SU-DHL-6 (cell line): ENCODE measurements around the gene MXI1.

Experiments
- H2AFZ ChIP-seq: fragments of 200-600 bp; sonication (generic); 2 replicates; pipeline ENCODE4 v1.6.1; 2014; ENCODE audit warnings: low read depth, mild to moderate bottlenecking, moderate library complexity, mixed read lengths, antibody characterized with exemption, low read length; ENCODE audit not compliant: severe bottlenecking
- H3F3A ChIP-seq: fragments of 200-600 bp; shearing (Covaris generic); 2 replicates; pipeline ENCODE4 v1.6.0; 2016; ENCODE audit warnings: antibody characterized with exemption, mild to moderate bottlenecking; ENCODE audit not compliant: insufficient read depth
- H3K27ac ChIP-seq: fragments of 200-600 bp; sonication (generic); 2 replicates; pipeline ENCODE4 v1.5.1; 2016; ENCODE audit warnings: low read depth, mild to moderate bottlenecking, low read length, moderate library complexity, mixed read lengths
- H3K27me3 ChIP-seq: fragments of 200-600 bp; sonication (generic), shearing (Covaris generic); 2 replicates; pipeline ENCODE4 v1.6.0; 2014; ENCODE audit warnings: mild to moderate bottlenecking, low read length
- H3K36me3 ChIP-seq: fragments of 200-600 bp; sonication (generic); 2 replicates; pipeline ENCODE4 v1.6.1; 2014; ENCODE audit warnings: mild to moderate bottlenecking, low read length, mixed read lengths
- H3K4me2 ChIP-seq: fragments of 300-600, 200-600 bp; shearing (Covaris generic), sonication (generic); 2 replicates; pipeline ENCODE4 v1.6.0; 2014; ENCODE audit warnings: low read length, low read depth, mild to moderate bottlenecking; ENCODE audit not compliant: poor library complexity, severe bottlenecking
- H3K4me3 ChIP-seq: fragments of 200-600 bp; sonication (generic); 2 replicates; pipeline ENCODE4 v1.5.1; 2014; ENCODE audit warnings: antibody characterized with exemption, low read length, mild to moderate bottlenecking, mixed read lengths; ENCODE audit not compliant: insufficient read depth, poor library complexity, severe bottlenecking
- H3K79me2 ChIP-seq: fragments of 200-600 bp; sonication (generic); 2 replicates; pipeline ENCODE4 v1.6.1; 2014; ENCODE audit warnings: mild to moderate bottlenecking, low read length, moderate library complexity; ENCODE audit not compliant: insufficient read depth
- H3K9ac ChIP-seq: fragments of 200-600 bp; sonication (generic); 2 replicates; pipeline ENCODE4 v1.7.0; 2014; ENCODE audit warnings: mild to moderate bottlenecking, low read length
- H3K9me2 ChIP-seq: fragments of 200-600 bp; sonication (generic); replicated peaks from 2 replicates; pipeline ENCODE4 v1.6.1; 2014; ENCODE audit warnings: low read length; ENCODE audit not compliant: insufficient read depth
- H3K9me3 ChIP-seq: fragments of 200-600 bp; sonication (generic); 2 replicates; pipeline ENCODE4 v1.6.1; 2014; ENCODE audit warnings: low read length, mixed read lengths; ENCODE audit not compliant: insufficient read depth
- H4K20me1 ChIP-seq: fragments of 200-600 bp; sonication (generic); 2 replicates; pipeline ENCODE4 v1.6.1; 2014; ENCODE audit warnings: low read depth, mild to moderate bottlenecking, antibody characterized with exemption, low read length, moderate library complexity, mixed read lengths
- CTCF ChIP-seq: fragments of 200-600 bp; sonication (generic); IDR thresholded peaks from one replicate; pipeline ENCODE4 v1.5.1; 2017; ENCODE audit warnings: antibody characterized with exemption, mild to moderate bottlenecking, low read length, moderate library complexity; ENCODE audit not compliant: insufficient read depth, poor library complexity, severe bottlenecking
- EZH2phosphoT487 ChIP-seq: fragments of 200-600 bp; sonication (generic), shearing (Covaris generic); conservative IDR thresholded peaks from 2 replicates; pipeline ENCODE4 v1.6.1; 2018; ENCODE audit warnings: mild to moderate bottlenecking, antibody characterized with exemption, low read length, moderate library complexity, mixed read lengths

Gene MXI1

GRCh38 chr10:110228066-110228465 lies 20.7 kb downstream of the MXI1 start:
- Histone ChIP-seq H3K79me2 (no peaks in the 10 kb centered on the region), H3K9me3 (no peaks in the 10 kb centered on the region), H3K9ac (no peak overlapping the region), H3K27ac (no peak overlapping the region), H3K4me2 (no peak overlapping the region), H3K9me2 (no peaks in the 10 kb centered on the region), H3F3A (peaks cover 21% of the 10 kb centered on the region), H3K4me3 (no peak overlapping the region), H3K27me3 (no peaks in the 10 kb centered on the region), H4K20me1 (no peaks in the 10 kb centered on the region; the same call in 1 of the 2 replicates), H3K36me3 (no peaks in the 10 kb centered on the region), H2AFZ (no peak overlapping the region)
- no peak for TF ChIP-seq EZH2phosphoT487
- no peak for TF ChIP-seq CTCF

GRCh38 chr10:110229155-110229554 lies 21.8 kb downstream of the MXI1 start:
- H3K4me3 ChIP-seq = no peak overlapping the region
- TF ChIP-seq CTCF = no peak
- TF ChIP-seq EZH2phosphoT487 = no peak
- H3K9me3 ChIP-seq = no peaks in the 10 kb centered on the region
- H3K27ac ChIP-seq = no peak overlapping the region
- no peak overlapping the region for H3K9ac ChIP-seq
- H3K27me3 ChIP-seq = no peaks in the 10 kb centered on the region
- H3K9me2 ChIP-seq = no peaks in the 10 kb centered on the region
- no peaks in the 10 kb centered on the region; the same call in 1 of the 2 replicates for H4K20me1 ChIP-seq
- no peaks in the 10 kb centered on the region for H3K36me3 ChIP-seq
- H2AFZ ChIP-seq = no peak overlapping the region
- no peak overlapping the region for H3K4me2 ChIP-seq
- no peaks in the 10 kb centered on the region for H3K79me2 ChIP-seq
- peaks cover 21% of the 10 kb centered on the region for H3F3A ChIP-seq

- Histone ChIP-seq H3K36me3 (no peaks in the 10 kb centered on the region), H4K20me1 (no peaks in the 10 kb centered on the region; the same call in 1 of the 2 replicates)
- no peak for TF ChIP-seq EZH2phosphoT487
- no peak for TF ChIP-seq CTCF
These were observed 26.4 kb downstream of the MXI1 start for GRCh38 chr10:110233846-110234245.

More at GRCh38 chr10:110233846-110234245, 26.4 kb downstream of the MXI1 start:
- no peaks in the 10 kb centered on the region for H3K9me2 ChIP-seq
- H3K4me2 ChIP-seq = no peak overlapping the region
- no peaks in the 10 kb centered on the region for H3K79me2 ChIP-seq
- peaks cover 5% of the 10 kb centered on the region; the same call in 1 of the 2 replicates for H3F3A ChIP-seq
- no peak overlapping the region for H3K4me3 ChIP-seq
- H3K9me3 ChIP-seq = no peaks in the 10 kb centered on the region
- H3K27me3 ChIP-seq = no peaks in the 10 kb centered on the region
- H3K9ac ChIP-seq = no peak overlapping the region
- no peak overlapping the region for H2AFZ ChIP-seq
- no peak overlapping the region for H3K27ac ChIP-seq
